GM21390 (cell line): ENCODE measurements around the gene ACTG2.
"Not testable (repeated sequence)": the region's sequence is repeated elsewhere in the genome, so short reads cannot be mapped to it uniquely, and the experiment has no call there.

Experiments used
- ATAC-seq: cut with Tn5 transposase; IDR thresholded peaks from one replicate; pipeline ENCODE4 v1.9.1; 2021; ENCODE audit not compliant: unreplicated experiment

Gene ACTG2

DNA sequence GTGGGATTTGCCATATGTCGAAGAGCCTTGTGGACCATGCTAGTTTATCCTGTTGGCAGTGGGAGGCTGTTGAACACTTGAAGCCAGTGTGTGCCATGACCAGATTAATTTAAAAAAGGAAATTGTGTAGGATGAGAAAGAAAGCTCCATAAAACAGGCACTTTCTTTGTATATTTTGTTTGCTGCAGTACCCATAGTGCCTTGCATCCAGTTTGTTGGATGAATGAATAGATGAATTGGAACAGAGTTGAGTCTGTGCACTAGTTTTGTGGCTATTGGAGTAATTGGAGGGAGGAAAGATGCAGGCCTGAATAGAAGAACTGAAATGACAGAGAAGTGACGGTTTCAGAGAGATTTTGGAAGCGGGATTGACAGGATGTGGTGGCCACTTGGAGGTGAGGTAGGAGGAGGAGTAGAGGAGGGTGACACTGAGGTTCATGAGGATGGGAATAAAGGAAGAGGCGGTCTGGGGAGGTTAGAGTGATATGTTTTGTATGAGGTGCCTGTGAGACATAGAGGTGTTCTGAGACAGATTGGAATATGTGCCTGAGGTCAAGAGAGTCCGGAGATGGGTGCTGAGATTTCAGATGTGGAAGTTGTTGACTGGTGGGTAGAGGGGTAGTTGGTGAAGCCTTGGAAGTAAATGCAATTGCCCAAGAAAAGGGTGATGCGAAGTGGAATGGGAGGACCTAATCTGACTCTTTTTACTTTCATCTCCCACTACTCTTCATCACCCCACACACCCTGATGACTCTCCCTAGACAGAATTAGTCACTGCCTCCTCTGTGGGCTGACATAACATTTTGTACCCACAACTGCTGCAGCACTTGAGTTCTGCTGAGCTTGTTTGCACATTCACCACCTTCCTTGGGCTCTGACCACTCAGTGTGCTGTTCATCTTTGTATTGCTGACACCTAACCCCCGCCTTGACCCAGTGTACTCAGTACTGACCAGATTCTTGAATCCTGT, 39.0 kb downstream of the ACTG2 start:
- no peak for ATAC-seq

DNA sequence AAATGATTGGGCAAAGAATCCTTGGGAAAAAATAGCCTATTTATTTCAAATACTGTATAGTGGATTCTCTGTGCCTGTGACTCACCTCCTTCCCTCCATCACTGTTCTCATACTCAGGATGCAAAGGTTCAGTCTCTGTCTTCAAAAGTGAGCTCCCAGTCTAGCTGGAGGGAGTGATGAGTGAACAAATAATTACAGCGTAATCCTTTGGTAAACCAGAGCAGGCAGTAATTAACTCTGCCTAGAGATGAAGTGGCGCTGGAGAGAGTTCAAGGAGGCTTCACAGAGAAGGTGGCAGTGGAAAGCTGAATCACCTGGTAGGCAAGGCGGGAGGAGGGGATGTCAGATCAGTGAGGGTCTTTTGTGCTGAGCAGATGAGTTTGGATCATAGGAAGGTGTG, 40.4 kb downstream of the ACTG2 start:
- no peak for ATAC-seq

DNA sequence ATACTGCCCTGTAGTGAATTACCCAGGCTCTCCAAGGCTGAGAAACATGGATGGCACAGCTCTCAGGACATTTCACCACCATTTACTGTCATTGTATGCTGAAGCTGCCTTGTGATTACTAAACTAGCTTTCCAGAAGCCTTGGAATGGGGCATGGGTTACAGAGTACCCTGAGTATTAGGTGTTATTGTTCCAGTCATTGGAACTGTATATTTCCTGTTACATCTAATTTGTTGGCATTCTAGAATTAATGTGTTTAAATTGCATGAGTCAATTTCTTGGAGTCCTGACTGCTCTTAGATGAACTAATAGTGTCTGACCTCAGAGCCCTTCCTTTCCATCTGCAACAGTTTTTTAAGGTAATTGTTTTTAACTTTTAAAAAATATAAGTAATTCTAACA, 42.8 kb downstream of the ACTG2 start:
- no peak for ATAC-seq

DNA sequence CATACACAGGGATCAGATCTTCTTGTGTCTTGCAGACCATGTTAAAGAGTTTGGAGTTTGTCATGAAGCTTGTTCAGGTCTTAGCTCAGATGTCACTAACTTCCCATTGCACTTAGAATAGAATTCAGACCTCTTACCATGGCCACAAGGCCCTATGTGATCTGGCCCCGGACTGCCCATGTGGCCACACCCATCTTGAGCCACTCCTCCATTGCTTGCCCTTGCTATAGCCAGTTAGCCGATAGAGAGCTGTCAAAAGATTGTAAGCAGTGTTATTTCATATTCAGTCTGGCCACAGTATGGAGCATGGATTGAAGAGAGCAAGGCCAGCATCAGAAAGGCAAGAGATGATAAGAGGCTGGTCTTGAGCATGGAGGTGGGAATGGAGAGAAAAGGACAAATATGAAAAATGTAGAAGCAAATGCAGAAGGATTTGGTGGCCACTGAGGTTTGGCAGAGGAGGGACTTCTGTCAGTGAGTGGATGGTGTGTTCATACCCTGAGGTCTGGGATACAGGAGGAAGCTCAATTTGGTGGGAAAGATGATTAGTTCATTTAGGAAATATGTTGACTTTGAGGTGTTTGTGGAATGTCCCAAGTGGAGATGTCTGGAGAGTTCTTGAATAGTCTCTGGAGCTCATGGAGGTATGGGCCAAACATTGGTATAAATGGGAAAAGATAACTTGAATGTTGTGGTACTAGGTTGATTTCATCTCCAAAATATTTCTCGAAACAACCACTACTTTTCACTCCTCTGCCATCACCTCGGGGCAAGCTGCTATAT, 44.5 kb downstream of the ACTG2 start:
- no peak for ATAC-seq

DNA sequence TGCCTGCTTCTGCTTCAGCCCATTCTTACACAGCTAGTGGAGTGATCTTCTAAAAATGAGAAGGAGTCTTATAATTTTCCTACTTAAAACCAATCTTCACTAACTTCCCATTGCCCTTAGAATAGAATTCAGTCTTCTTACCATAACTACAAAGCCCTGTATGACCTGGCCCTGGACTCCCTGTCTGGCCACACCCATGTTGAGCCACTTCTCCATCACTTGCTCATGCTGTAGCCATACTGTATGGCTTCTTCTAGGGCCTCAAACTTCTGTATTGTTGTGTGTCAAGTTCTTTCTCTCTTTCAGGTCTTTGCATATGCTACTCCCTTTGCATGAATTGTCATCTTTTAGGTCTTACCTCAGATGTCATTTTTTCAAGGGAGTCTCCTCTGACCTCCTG, 45.1 kb downstream of the ACTG2 start:
- ATAC-seq = no peak

DNA sequence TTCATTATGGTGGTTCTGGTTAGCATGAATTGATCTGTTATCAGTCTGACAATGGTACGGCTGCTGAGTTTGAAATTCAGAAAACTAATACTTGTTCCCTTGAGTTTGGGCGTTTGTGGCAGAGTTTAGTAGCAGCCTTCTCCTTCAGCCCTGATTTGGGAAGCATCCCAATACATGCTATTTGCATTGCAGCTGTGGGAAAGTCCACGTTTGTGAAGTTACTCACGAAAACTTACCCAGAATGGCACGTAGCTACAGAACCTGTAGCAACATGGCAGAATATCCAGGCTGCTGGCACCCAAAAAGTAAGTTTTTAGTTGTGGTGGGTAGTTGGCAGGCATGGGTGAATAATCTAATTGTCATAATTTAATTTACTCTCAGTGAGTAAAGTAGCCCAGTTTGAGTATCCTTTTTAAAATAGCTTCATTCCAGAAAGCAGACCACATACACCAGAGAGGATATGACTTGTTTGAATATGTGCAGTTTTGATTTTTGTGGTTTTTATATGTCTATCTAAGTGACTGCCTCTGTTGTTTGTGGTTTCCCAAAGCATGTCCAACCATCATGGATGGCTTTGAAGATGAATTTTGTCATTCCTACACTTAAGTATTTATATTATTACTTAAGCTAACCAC, 46.0 kb downstream of the ACTG2 start:
- no peak for ATAC-seq

DNA sequence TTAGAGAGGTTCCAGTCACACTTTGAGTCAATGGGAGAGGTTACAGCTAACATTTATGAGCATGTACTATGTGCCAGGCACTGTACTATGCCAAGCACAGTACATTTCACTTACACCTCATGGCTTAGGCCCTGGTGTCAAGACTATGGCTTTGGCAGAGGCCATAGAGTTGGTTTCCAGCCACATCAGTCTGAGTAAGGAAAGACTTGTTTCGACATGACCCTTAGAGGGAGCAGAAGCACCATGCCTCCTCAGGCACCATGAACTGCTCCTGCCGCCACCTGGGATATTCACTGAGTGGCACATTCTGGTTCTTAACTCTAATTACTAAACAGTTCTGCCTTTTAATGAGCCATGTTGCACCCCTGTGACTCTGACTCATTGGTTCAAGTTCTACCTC, 46.6 kb downstream of the ACTG2 start:
- ATAC-seq = no peak

DNA sequence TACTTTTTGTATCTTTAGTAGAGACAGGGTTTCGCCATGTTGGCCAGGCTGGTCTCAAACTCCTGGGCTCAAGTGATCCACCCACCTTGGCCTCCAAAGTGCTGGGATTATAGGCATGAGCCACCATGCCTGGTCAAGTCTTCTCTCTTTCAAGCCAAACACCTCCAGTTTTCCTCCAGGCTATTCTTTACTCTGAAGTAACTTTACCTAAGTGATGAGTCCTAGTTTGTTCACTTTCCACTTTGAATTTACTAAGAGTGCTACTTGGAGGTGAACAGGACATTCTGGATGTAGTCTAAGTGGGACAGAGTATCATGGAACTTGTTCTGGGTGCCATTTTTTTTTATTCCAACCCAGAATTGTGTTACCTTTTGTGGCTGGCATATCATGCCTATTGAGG, 47.3 kb downstream of the ACTG2 start:
- not testable (repeated sequence) for ATAC-seq

DNA sequence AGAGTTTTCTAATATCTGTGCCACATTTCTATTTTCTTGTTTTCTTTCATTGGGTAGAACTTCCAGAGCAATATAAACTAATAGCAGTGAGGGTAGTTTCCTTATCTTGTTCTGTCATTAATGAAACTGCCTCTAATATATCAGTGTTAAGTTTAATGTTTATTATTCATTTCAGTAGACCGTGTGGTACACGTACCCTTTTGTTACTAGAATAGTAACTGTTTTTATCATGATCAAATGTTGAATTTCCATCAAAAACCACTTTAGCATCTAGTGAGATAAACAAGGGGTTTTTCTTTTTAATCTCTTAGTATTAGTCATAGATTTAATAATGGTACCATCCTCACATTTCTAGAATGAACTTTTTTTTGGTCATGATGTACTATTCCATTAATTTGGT, 49.9 kb downstream of the ACTG2 start:
- no peak for ATAC-seq

DNA sequence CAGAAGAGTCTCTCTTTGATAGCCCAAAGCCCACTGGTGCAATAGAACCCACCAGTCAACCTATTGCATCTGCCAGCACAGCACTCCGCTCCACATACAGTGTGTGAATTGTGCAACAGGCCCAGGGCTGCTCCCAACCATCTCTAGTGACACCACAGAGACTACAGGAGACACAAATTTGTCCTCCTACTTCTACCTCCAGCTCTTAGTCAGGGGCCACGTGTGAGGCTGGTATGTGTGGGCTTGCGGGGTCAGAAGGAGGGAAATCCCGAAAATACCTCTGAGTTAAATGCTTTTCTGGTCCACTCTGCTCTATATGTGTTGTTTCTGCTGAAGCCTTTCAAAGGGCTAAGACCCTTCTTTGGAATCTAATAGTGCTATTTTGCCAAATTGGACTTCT, 51.9 kb downstream of the ACTG2 start:
- ATAC-seq = no peak

DNA sequence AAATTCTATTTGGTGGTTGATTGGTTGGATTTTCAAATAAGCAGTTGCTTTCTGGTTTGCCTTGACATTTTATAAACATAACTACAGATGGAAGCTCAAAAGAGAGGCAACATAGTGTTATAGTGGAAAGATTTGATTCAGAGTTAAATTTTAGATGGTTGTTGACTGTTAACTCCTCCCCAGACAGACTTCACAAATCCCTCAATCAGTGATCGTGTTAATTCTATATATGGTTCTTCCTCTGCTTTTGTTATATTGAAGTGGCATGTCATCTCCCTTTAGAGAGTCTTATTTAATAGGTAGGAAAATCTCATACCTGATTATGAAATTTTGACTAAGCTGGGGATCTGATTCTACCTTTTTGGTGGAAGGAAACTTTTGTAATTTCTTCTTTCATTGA, 53.4 kb downstream of the ACTG2 start:
- ATAC-seq = no peak

DNA sequence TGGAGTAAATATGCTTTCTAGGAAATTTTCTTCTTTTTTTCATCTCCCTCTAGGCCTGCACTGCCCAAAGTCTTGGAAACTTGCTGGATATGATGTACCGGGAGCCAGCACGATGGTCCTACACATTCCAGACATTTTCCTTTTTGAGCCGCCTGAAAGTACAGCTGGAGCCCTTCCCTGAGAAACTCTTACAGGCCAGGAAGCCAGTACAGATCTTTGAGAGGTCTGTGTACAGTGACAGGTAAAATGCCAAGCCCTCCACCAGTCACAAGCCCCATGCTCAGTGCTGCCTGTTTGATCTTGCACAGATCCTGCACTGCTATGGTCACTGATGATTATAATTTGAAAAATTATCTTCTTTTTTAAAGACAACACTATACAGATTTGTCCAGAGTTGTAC, 53.9 kb downstream of the ACTG2 start:
- ATAC-seq = no peak

DNA sequence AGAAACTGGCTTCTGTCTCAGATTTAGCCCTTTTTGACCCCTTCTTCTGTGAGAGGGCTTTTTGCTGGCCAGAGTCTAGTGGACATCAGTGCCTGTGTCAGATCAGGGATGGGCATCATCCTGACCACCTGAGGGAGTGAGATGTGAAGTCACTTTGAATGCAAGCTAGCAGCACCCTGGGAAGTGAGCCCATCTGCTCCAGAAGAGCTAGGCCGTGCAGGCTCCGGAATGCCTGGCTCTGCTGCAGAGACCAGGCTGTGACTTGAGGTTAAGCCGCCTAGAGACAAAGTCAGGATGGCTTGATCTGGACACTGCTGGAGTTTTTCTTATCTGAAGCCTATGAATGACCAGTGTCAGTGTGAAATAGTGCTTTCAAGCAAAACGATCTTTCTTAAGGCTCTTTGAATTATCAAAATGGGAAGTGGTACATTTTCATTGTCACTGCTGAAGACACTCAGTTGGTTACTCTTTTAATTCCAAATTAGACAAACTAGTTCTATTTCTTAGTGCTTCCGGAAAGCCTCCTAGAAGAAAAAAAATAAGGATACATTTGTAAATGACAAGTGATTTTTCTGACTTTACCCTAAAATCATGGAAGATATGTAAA, 54.7 kb downstream of the ACTG2 start:
- no peak for ATAC-seq

DNA sequence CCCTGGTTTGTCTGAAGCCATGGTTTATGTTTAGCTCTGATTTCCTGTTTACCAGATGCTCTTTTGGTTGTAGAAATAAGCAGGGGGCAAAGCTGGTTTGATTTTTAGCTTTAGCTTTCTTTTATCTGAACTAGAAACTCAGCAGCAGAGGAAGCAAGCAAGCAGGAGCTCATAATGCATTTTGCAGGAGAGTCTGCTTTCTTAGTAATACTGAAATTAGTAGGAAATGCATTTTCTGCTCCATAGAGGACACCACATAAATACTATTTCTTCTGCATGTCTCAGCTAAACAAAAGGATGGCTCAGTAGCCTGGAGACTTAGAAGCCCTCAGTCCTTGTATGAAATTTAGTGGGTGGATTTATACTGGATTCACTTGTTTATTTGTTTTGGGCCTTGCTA, 57.0 kb downstream of the ACTG2 start:
- no peak for ATAC-seq

DNA sequence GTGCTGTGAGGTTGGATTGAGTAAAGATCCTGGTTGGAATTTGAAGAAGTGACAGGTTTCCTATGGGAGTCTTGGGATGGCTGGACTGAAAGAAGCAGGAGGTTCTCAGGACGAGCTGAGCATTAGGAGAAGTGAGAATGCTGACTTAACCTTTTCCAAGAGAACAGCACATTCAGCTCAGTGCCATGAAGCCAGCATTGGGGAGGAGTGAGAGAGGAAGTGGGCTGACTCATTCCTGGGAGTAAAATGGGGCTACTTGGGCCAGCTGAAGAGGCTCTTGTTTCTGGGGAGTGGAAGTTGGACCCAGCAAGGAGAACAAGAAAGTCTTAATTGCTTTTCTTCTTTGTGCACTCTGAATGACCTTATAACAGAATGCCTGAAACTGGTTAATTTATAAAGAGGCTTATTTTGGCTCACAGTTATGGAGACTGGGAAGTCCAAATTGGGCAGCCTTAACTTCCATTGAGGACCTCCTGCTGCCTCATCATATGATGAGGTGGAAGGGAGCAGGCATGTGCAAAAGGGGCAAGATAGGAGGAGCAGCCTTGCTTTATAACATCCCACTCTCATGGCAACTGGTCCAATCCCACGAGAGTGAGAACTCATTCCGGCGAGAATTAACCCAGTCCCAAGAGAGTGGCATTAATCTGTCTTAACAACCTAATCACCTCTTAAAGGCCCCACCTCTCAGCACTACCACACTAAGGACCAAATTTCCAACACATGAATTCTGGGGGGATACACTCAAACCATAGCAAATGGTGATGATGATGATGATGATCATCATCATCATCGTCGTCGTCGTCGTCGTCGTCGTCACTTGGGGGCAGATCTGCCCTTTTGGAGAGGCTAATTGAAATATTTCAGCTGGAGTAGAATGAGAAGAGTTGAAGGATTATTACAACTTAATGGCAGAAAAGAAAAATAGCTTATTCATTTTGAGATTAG, 60.0 kb downstream of the ACTG2 start:
- ATAC-seq = no peak

DNA sequence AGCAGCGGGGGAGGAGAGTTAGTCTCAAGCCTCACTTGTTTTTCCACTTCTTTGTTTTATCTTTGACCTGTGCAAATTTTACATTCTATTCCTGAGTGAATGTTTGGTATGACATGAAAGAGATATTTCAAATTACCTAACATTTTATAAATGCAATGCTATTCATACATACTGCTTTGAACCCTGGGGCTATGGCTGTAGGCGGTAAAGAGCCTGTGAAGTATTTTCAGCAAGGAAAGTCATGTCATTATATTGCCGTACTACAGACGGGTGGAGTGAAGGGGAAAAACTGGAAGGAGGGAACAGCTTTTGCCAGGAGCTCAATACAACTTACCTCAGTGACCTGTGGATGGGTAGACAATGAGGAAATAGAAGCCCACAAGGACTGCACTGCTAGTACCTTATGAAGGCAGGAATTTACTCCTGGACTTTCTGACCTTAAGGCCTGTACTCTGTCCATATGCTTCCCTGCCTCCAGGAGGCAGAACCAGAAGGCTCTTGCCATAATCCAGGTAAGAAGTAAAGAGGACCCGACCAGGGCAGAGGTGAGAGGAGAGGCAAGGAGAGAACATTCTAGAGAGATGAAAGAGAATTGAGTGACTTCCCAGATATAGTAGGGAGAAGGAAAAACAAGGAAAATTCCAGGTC, 63.5 kb downstream of the ACTG2 start:
- ATAC-seq = no peak

DNA sequence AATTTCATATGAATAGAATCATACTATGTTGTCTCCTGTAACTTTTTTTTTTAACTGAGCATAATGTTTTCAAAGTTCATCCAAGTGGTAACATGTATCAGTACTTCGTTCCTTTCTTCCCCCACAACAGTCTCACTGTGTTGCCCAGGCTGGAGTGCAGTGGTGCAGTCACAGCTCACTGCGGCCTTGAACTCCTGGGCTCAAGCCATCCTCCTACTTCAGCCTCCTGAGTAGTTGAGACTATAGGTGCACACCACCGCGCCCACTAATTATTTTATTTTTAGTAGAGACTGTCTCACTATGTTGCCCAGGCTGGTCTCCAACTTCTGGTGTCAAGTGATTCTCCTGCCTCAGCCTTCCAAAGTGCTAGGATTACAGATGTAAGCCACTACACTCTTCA, 68.5 kb downstream of the ACTG2 start:
- no peak for ATAC-seq

DNA sequence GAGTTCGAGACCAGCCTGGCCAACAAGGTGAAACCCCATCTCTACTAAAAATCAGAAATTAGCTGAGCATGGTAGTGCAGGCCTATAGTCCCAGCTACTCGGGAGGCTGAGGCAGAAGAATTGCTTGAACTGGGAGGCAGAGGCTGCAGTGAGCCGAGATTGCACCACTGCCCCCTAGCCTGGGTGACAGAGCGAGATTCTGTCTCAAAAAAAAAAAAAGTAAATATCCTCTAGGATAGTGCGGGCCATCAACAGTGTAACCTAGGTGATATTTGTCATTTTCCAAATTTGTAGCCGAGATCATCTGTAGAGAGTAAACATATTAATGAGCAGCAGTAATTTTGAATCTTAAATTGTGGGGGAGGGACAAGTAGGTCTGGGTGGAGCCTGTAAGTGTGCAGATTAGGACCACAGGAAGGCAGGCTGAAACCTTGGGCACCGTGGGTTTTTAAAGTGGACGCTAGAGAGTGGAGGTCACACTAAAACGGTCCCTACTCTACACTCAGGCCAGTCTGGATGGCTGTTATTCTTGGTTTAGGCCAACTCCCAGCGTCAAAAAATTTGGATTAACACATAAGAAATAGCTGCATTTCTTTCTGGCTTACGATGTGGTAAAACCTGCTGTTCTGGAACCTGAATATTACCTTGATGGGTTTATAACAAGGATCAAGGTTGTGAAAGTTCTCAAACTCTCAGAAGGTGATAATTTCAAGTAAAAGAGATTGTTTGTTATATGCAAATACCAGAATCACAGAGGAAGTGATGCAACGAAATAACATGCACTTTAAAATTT, 69.2 kb downstream of the ACTG2 start:
- ATAC-seq = no peak

DNA sequence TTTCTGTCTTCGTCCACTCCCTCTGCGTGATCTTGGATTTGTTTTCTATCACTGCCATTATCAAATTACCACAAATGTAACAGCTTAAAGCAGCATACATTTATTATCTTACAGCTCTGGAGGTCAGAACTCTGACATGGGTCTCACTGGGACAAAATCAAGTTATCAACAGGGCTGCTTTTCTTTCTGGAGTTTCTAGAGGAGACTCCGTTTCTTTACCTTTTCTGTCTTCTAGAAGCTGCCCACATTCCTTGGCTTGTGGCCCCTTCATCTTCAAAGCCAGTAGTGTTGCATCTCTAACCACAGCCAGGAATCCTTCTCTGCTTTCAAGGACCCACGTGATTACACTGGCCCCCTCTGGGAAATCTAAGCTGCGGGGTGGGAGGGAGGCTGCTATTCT, 70.0 kb downstream of the ACTG2 start:
- no peak for ATAC-seq
